Measurements from ENCODE around the gene ARL4A. TPM values are rescaled to one million over a fixed set of nuclear protein-coding genes. Genes with fewer than 3 reads are reported as not detected.

Gene ARL4A
- total and polyA plus RNA-seq, 10 of the 15 experiments (the other 5 are each of a cell fraction or from before 2014, with no cell fraction given) = 0.35 to 4.6 (median 2.7) TPM

DNA sequence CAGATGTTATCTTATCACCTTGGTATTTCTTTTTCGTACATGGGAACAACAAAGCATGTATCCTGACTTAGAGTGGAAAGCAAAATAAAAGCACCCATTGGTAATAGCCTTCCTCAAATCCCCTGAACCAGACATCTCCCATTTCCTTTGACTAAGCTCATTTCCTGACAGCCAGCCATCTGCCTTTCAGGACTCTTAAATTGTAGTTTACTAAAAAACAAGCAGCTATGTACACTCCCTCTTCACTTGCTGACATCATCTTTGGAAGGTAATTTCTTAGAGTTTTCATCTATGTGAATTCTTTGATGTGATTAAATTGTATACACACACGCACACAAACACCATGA lies 40.7 kb downstream of the ARL4A start:
- no peaks in the 10 kb centered on the region for H4K20me1 ChIP-seq (ENCODE audit: control insufficient read depth, insufficient read depth)
- no peaks in the 10 kb centered on the region for H3K27me3 ChIP-seq (replicated peaks in 1 of 2; ENCODE audit: control insufficient read depth in 2 of 2, insufficient read depth in 2 of 2, low read length in 1 of 2)
- no peak for FAIRE-seq
- ChIA-PET CTCF (no interaction called here), SMC1A (ENCODE audit: uncharacterized antibody, unreplicated experiment) (no interaction called here), RAD21 (ENCODE audit: unreplicated experiment) (no interaction called here), POLR2A (no interaction called here)
- no TSS peak for BruUV-seq (replicated peaks)
- H3K4me2 ChIP-seq (ENCODE audit: control insufficient read depth, insufficient read depth) = no peak overlapping the region
- ATAC-seq = no peak
- no peaks in the 10 kb centered on the region for H3K4me1 ChIP-seq (ENCODE audit: control insufficient read depth, insufficient read depth, low read length)
- intact Hi-C loops (cut with micrococcal nuclease; ENCODE audit: unreplicated experiment) = no loop called here
- no peak overlapping the region for H3K9ac ChIP-seq (ENCODE audit: control insufficient read depth, insufficient read depth, low read length)
- in situ Hi-C loops (cut with MboI) = no loop called here
- no peak overlapping the region for H2AFZ ChIP-seq (ENCODE audit: control insufficient read depth, low read depth, low read length)
- no peaks in the 10 kb centered on the region for H3K9me3 ChIP-seq (replicated peaks; ENCODE audit: control insufficient read depth, insufficient read depth, low read length)
- H3K36me3 ChIP-seq (ENCODE audit: control insufficient read depth in 2 of 2, insufficient read depth in 2 of 2, low read length in 1 of 2) = no peaks in the 10 kb centered on the region
- no peaks in the 10 kb centered on the region for H3K79me2 ChIP-seq (ENCODE audit: control insufficient read depth, insufficient read depth, low read length)
- TF ChIP-seq ESRRA (IDR thresholded peaks at IDR 0.05; ENCODE audit: low read length) (no peak), SRF (IDR thresholded peaks at IDR 0.05; ENCODE audit: low read depth in 2 of 2, low read length in 2 of 2) (no peak), MEF2B (IDR thresholded peaks at IDR 0.05; ENCODE audit: partially characterized antibody, poor library complexity, severe bottlenecking) (no peak), ZNF207 (IDR thresholded peaks at IDR 0.05; ENCODE audit: borderline replicate concordance) (no peak), SIX5 (IDR thresholded peaks at IDR 0.05; ENCODE audit: low read depth, low read length, severe bottlenecking) (no peak), RBBP5 (conservative IDR thresholded peaks at IDR 0.05) (no peak), NR2C2 (IDR thresholded peaks at IDR 0.05; ENCODE audit: borderline replicate concordance, control insufficient read depth, insufficient read length, low read depth) (no peak), SIN3A (IDR thresholded peaks at IDR 0.05; ENCODE audit: low read depth, low read length) (no peak)
- TF ChIP-seq, protein P1, sequence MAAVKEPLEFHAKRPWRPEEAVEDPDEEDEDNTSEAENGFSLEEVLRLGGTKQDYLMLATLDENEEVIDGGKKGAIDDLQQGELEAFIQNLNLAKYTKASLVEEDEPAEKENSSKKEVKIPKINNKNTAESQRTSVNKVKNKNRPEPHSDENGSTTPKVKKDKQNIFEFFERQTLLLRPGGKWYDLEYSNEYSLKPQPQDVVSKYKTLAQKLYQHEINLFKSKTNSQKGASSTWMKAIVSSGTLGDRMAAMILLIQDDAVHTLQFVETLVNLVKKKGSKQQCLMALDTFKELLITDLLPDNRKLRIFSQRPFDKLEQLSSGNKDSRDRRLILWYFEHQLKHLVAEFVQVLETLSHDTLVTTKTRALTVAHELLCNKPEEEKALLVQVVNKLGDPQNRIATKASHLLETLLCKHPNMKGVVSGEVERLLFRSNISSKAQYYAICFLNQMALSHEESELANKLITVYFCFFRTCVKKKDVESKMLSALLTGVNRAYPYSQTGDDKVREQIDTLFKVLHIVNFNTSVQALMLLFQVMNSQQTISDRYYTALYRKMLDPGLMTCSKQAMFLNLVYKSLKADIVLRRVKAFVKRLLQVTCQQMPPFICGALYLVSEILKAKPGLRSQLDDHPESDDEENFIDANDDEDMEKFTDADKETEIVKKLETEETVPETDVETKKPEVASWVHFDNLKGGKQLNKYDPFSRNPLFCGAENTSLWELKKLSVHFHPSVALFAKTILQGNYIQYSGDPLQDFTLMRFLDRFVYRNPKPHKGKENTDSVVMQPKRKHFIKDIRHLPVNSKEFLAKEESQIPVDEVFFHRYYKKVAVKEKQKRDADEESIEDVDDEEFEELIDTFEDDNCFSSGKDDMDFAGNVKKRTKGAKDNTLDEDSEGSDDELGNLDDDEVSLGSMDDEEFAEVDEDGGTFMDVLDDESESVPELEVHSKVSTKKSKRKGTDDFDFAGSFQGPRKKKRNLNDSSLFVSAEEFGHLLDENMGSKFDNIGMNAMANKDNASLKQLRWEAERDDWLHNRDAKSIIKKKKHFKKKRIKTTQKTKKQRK (IDR thresholded peaks at IDR 0.05; ENCODE audit: low read depth, low read length) = no peak
- no peak overlapping the region for H3K4me3 ChIP-seq
- H3K27ac ChIP-seq (ENCODE audit: control insufficient read depth, insufficient read depth) = no peak overlapping the region
- 59% methylated on average over 2 of the region's 2 CpGs for WGBS (ENCODE audit: insufficient coverage, insufficient replicate concordance, low lambda C conversion rate, missing lambda C conversion rate)
- DNase-seq (ENCODE audit: low read depth, low spot score) = no peak
